Ishikawa (cell line): ENCODE data around the gene ASF1A.

Source experiments
- CEBPB ChIP-seq: IDR thresholded peaks from 2 replicates; pipeline ENCODE4 v1.6.1; 2012
- CREB1 ChIP-seq: IDR thresholded peaks from 2 replicates; pipeline ENCODE4 v1.6.1; 2012; ENCODE audit warnings: low read depth
- EGR1 ChIP-seq: IDR thresholded peaks from 2 replicates; pipeline ENCODE4 v1.6.1; 2012
- EP300 ChIP-seq: IDR thresholded peaks from 2 replicates; pipeline ENCODE4 v1.6.1; 2012; ENCODE audit warnings: borderline replicate concordance
- FOXM1 ChIP-seq: IDR thresholded peaks from 2 replicates; pipeline ENCODE4 v1.6.1; 2012; ENCODE audit warnings: low read depth, borderline replicate concordance
- NFIC ChIP-seq: IDR thresholded peaks from 2 replicates; pipeline ENCODE4 v1.6.1; 2012
- RAD21 ChIP-seq: IDR thresholded peaks from 2 replicates; pipeline ENCODE4 v1.6.1; 2012; ENCODE audit warnings: low read depth
- TAF1 ChIP-seq: IDR thresholded peaks from 2 replicates; pipeline ENCODE4 v1.6.1; 2012; ENCODE audit warnings: low read depth, mild to moderate bottlenecking
- TCF12 ChIP-seq: IDR thresholded peaks from 2 replicates; pipeline ENCODE4 v1.6.1; 2012; ENCODE audit warnings: low read depth
- TEAD4 ChIP-seq: IDR thresholded peaks from 2 replicates; pipeline ENCODE4 v1.6.1; 2012
- YY1 ChIP-seq: IDR thresholded peaks from 2 replicates; pipeline ENCODE4 v1.6.1; 2012; ENCODE audit warnings: low read depth
- ZBTB7A ChIP-seq: IDR thresholded peaks from 2 replicates; pipeline ENCODE4 v1.6.1; 2012; ENCODE audit warnings: low read depth
- TF ChIP-seq, protein P1 (sequence below): IDR thresholded peaks from 2 replicates; pipeline ENCODE4 v1.6.1; 2012
- TF ChIP-seq, protein P2 (sequence below): IDR thresholded peaks from 2 replicates; pipeline ENCODE4 v1.6.1; 2012
- TF ChIP-seq, protein P3 (sequence below): IDR thresholded peaks from 2 replicates; pipeline ENCODE4 v1.6.1; 2012; ENCODE audit warnings: low read depth, mild to moderate bottlenecking

ASF1A gene

DNA sequence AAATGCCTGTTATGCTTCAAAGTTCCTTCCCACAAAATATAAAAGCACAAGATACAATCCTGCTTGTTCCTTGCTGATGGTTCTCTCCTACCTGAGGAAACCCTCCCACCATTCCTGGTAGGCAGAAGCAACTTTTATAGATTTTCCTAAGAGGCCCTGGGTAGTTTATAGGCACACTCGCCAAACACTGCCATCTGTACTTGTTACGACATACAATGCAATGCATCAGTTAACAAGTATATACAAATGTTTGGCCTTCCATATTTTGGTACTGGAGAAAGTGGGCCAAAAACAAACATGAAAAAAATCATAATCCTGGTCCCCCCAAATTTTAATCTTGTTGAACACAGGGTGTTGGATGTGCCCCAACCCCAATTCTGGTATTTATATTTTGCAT, 24.4 kb downstream of the ASF1A start:
- TF ChIP-seq TCF12 (no peak), FOXM1 (no peak), EGR1 (no peak), CREB1 (no peak), RAD21 (no peak), EP300 (no peak), ZBTB7A (no peak), TEAD4 (no peak), TAF1 (no peak), YY1 (no peak), CEBPB (no peak), NFIC (no peak)
- TF ChIP-seq, protein P1, sequence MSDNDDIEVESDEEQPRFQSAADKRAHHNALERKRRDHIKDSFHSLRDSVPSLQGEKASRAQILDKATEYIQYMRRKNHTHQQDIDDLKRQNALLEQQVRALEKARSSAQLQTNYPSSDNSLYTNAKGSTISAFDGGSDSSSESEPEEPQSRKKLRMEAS = no peak
- TF ChIP-seq, protein P2, sequence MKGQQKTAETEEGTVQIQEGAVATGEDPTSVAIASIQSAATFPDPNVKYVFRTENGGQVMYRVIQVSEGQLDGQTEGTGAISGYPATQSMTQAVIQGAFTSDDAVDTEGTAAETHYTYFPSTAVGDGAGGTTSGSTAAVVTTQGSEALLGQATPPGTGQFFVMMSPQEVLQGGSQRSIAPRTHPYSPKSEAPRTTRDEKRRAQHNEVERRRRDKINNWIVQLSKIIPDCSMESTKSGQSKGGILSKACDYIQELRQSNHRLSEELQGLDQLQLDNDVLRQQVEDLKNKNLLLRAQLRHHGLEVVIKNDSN = no peak
- TF ChIP-seq, protein P3, sequence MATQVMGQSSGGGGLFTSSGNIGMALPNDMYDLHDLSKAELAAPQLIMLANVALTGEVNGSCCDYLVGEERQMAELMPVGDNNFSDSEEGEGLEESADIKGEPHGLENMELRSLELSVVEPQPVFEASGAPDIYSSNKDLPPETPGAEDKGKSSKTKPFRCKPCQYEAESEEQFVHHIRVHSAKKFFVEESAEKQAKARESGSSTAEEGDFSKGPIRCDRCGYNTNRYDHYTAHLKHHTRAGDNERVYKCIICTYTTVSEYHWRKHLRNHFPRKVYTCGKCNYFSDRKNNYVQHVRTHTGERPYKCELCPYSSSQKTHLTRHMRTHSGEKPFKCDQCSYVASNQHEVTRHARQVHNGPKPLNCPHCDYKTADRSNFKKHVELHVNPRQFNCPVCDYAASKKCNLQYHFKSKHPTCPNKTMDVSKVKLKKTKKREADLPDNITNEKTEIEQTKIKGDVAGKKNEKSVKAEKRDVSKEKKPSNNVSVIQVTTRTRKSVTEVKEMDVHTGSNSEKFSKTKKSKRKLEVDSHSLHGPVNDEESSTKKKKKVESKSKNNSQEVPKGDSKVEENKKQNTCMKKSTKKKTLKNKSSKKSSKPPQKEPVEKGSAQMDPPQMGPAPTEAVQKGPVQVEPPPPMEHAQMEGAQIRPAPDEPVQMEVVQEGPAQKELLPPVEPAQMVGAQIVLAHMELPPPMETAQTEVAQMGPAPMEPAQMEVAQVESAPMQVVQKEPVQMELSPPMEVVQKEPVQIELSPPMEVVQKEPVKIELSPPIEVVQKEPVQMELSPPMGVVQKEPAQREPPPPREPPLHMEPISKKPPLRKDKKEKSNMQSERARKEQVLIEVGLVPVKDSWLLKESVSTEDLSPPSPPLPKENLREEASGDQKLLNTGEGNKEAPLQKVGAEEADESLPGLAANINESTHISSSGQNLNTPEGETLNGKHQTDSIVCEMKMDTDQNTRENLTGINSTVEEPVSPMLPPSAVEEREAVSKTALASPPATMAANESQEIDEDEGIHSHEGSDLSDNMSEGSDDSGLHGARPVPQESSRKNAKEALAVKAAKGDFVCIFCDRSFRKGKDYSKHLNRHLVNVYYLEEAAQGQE = no peak

DNA sequence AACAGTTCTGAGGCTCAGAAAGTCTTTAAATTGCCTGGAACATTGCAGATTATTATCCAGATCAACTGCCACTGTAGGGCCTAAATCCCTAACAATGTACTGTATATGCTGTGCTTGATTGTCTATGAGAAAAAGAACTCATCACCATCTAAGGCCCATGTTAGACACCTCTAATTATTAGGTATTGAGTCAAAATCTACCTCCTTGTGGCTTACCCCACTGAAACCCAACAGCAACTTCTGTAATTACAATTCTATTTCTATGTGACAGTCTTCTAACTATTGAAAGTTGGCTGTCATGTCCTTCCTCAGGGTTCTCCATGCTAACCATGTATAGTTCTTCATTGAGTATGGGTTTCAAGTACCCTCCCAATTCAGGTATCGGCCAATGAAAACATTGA, 27.1 kb downstream of the ASF1A start:
- TF ChIP-seq TCF12 = no peak
- TF ChIP-seq ZBTB7A = no peak
- TF ChIP-seq EGR1 = no peak
- TF ChIP-seq, protein P3 = no peak
- TF ChIP-seq, protein P1 = no peak
- TF ChIP-seq RAD21 = no peak

DNA sequence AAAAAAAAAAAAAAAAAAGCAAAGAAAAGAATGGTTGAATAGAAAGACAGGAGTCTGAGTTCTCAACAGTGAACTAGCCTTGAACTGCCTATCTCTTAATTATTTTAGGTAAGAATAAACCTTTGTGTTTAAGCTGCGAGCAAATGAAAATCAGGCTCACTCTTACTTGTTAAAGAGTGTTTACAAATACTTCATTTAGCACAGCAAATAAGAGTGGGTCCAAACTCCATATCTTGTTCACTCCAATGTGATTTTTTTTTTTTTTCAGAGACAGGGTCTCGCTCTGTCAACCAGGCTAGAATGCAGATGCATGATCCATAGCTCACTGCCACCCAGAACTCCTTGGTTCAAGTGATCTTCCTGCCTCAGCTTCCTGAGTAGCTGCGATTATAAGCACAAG, 29.1 kb downstream of the ASF1A start:
- TF ChIP-seq, protein P2 = no peak
- no peak for TF ChIP-seq EP300
- no peak for TF ChIP-seq NFIC
- no peak for TF ChIP-seq CEBPB
- no peak for TF ChIP-seq EGR1
- TF ChIP-seq FOXM1 = no peak
- TF ChIP-seq RAD21 = no peak
- TF ChIP-seq TAF1 = no peak
- no peak for TF ChIP-seq YY1
- TF ChIP-seq, protein P3 = no peak
- TF ChIP-seq TCF12 = no peak
- no peak for TF ChIP-seq TEAD4

DNA sequence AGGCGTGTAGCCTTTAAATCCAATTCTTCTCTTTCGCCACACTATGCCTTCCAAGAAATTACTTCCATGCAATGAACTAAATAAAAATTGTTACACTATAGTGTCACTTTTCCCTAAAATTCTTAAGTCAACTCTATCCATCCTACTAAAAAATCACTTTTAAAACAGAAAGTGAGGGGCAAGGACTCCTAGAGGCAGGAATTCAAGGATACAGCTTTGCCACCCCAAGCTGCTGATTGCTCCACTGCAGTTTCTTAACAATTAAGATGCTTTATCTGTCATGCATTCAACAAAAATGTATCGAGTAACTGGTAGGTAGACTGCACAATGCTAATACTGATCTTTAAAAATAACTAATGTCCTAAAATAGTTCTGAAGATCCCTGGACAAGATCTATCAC, 36.7 kb downstream of the ASF1A start:
- no peak for TF ChIP-seq TCF12

DNA sequence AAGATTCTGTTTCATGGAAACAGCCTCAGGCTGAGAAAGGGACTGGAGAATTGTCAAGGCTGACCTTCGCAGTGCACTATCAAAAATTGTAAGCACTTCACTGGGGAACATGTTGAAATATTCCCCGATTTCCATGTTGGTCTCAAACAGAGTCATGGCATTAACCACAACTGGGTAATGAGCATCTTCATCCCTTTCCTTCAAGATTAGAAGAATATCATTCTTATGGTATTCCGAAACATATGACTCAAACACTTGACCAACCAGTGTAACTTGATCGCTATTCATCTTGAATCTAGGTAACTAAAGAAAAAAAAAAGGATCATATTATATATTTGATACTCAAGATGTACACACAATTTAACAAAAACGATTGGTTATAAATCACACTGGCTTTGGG, 37.5 kb downstream of the ASF1A start:
- TF ChIP-seq, protein P2 = no peak
- TF ChIP-seq TCF12 (no peak), NFIC (no peak), CREB1 (no peak), FOXM1 (no peak), CEBPB (no peak)
- TF ChIP-seq, protein P1 = no peak
